HG03039 (cell line): ENCODE results near the gene INAVA.

Experiments used
- ATAC-seq: cut with Tn5 transposase; IDR thresholded peaks from one replicate; pipeline ENCODE4 v1.9.1; 2021; ENCODE audit warnings: mild to moderate bottlenecking, moderate library complexity; ENCODE audit not compliant: unreplicated experiment

INAVA gene

GRCh38 chr1:200874694-200875093 is 20.0 kb upstream of the INAVA start:
- no peak for ATAC-seq

- no peak for ATAC-seq
Measured at GRCh38 chr1:200875416-200875815, 19.3 kb upstream of the INAVA start.

DNA sequence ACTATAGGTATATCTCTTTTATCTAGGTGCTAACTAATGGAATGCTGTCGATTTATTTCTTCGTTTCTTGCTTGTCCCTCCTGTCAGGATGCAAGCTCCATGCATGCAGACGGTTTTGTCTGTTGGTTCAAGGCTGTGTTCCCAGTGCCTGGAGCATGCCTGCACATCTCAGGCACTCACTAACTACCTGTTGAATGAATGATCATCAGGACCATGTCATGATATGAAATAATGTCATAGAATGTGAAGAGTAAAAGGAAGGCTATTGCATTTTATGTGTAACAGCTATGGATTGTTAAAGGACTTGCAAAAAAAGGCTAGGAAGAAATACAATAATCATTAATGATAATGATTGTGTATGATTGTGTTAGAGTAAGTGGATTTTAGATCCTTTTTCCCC is 17.7 kb upstream of the INAVA start:
- ATAC-seq: no peak

DNA sequence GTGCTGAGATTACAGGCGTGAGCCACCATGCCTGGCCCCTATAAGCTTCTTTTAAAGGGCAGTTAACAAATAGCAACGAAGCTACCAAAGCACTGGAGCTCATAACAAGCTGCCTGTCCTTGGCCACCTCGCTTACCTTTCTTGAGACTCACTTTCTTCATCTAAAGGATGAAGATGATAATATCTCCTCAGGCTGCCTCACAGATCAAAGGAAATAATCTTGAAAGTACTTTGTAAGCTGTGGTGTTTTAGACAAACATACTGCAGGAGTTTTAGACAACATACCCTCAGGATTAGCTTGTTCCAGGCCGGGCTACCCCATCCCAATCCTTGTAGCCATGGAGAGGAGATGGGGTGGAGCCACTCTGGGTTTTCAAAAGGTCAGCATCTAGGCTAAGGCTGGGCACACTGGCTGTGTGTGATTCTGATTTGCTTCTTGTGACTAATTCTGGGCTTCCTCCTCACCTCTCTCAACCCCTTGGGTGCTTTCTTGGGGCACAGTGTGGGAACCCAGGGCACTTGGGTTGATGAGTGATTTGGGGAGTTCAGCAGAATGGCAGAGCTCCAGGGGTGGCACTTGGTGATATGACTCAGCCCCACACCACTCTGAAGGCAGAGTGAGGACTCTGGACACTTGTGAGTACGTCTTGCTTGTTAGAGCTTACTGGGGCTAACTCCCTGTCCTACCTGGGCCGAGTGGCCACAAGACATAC is 16.7 kb upstream of the INAVA start:
- no peak for ATAC-seq

GRCh38 chr1:200880212-200880611 is 14.5 kb upstream of the INAVA start:
- ATAC-seq: peak; percentile 58

DNA sequence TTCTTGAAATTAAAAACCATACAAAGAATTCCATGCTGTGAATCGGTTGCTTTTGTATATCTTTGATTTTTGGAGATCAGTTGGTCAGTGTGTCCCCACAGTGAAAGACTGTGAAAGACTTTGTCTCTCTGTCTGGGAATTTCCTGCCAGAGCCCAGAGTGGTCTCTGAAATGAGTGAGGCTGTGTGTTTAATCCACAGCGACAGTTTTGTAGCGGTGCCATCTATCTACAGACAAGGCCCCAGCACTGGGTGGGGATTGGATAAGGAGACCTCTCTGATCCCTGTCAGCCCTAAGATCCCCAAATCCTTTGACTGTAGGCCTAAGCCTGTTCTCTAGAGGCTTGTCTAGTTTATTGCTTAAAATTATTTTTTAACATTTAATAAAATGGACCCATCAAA is 11.6 kb upstream of the INAVA start:
- no peak for ATAC-seq

DNA sequence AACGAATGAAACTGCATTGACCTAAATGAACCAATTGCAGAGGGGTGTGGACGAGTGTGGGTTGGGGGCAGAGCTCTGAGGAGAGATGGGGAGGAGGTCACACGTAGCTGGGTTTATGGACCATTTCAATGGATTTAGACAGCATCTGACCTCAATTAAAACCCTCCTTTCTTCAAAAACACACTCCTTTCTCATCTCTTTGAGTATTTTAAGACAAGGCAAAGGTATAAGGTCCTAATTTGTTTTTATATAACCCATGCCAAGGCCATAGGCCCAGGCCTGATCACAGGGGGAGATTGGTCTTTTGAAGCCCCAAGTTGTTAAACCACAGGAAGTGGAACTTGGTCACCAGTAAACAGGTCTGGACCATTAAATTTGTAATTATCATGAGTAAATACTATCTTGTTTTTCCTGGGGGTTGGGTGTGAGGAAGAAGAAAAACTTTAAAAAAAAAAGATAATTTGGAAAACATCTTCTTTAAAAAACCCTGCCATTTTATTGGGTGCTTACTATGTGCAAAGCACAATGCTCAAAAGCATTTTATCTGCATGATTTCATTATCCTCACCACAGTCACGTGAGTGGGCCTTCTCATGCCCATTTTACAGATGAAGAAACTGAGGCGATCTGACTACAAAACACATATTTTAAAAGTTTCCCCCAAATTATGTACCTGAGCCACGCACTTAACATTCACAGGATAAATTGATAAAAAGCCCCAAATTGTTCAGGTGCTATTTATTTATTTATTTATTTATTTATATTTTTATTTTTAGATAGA is 8.9 kb upstream of the INAVA start:
- no peak for ATAC-seq

GRCh38 chr1:200886594-200886993 is 8.1 kb upstream of the INAVA start:
- no peak for ATAC-seq

DNA sequence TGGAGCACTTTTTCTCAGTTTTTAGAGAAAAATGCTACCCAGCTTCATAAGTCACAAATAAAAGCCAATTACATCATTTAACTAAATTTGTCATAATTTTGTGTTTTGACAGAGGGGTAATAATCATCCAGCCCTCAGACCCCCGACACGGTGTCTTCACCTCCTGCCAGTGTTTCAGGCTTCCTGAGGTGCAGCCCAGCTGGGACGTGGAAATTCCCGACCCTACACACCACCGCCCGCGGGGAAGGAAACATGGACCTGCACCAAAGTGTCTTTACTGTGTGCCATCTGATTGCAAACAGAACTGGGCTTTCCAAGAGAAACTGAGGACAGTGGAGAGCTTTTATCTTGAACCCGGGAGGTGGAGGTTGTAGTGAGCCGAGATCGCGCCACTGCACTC is 7.7 kb upstream of the INAVA start:
- ATAC-seq: no peak

GRCh38 chr1:200887772-200888348 is 6.8 kb upstream of the INAVA start:
- ATAC-seq: no peak

GRCh38 chr1:200888349-200888838 is 6.3 kb upstream of the INAVA start:
- peak; percentile 84 for ATAC-seq

- no peak for ATAC-seq
Measured at GRCh38 chr1:200889571-200889970, 5.1 kb upstream of the INAVA start.

GRCh38 chr1:200890027-200890426 is 4.7 kb upstream of the INAVA start:
- no peak for ATAC-seq

DNA sequence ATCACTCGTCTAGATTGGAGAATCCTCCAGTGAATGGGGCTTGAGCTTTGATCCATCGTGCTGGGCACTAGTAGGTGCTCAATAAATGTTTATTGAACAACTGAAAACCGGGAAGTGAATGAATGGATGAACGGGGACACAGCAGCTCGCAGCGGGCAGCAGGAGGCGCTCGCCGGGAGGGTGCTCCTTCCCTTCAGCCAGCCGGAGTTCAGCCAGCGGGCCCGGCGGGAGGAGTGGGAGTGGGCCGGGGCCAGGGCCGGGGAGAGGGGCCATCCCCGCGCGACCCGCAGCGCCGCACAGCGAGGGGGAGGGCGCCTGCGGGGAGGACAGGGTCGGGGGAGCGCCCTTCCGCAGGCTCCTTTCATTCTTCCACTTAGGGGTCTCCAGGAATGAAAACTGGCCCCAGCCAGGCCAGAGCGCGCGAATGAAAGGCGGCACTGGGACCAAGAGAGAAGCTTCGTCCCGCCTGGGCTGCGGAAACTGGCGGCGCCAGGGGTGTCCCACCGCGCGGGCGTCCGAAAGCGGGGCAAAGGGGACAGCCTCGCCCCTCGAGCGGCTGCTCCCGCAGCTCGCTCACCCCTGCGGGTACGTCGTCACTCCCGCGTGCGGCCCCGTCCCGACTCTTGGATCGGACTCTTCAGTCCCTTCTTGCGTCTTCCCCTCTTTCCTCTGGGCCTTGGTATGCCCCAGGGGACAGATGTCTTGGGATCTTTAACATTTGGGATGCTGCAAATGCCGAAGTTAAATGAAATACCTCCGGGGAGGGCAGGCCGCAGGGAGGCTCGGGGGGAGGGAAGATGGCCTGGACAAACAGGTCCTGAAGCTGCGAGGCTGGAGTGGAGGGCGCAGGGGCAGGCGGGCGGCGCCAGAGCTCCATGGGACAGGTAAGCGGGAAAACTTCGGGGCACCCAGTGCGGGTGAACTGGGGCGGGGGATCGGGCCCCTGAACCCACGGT is 3.6 kb upstream of the INAVA start:
- ATAC-seq: no peak

GRCh38 chr1:200891774-200892157 is 2.9 kb upstream of the INAVA start:
- ATAC-seq: no peak

DNA sequence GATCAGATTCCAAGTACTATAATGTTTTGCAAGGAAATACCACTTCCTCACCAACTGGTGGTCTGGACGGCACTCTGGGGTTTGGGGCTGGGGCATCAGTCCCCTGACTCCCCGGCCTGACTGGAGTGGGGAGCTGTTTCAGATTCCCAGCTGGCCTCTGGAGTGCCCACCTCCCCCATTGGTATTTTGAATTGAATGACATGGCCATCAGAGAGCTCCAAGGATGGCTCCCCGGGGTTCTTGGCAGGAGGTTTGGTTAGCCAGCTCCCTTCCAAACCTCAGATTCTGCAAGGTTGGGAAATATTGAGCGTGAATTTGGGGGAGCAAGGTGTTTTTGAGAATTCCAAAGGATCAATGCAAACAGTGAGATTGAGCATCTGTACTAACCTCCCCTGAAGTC is 2.2 kb upstream of the INAVA start:
- no peak for ATAC-seq

DNA sequence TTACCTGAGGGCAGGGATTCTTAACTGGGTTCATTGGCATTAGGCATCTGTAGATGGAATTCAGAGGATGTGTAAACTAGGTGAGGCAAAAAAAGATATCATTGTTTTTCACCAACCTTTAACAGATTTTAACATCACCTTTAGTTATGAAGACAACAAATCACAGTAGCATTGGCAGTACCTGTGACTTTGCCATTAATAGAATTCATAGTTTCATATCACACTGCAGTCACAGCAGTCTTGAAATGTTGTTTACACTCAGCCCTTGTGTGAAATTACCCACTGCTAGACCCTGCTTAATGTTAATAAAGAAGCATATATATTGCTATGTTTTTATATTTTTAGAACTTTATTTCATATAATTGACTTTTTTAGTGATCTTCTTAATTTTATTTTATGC is 1.7 kb upstream of the INAVA start:
- no peak for ATAC-seq

DNA sequence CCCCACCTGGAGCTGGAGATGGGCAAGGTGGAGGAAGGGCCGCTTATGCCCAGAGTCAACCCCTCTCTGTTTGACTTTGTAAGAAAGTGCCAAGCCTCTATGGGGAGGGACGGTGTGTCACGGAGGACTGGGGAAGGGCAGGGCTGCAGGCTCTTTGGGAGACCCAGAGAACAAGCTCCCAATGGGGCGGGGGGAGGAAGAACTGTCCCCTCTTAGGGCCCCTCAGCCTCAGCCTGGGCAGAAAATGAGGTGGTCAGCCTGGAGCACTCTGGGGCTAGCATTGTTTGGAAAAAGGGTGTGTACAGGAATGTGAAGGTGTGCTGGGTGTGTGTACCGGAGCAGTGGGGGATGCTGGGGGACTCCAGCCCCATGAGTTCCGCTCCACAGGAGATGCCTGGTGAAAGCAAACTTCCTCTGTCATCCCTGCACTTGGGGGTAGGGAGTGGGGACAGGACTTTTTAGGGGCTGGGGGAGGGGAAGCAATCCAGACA is 1.2 kb upstream of the INAVA start:
- no peak for ATAC-seq

GRCh38 chr1:200895443-200895789 is 716 bp downstream of the INAVA start:
- ATAC-seq: no peak

GRCh38 chr1:200895801-200896530 is 1.3 kb downstream of the INAVA start:
- ATAC-seq: no peak
